ENCODE results near the gene MALAT1.

The MALAT1 gene

GRCh38 chr11:65479184-65480145, 19.4 kb upstream of the MALAT1 start:
- DNase-seq (ENCODE audit: low read depth): peak; percentile 87

GRCh38 chr11:65482306-65482850, 16.5 kb upstream of the MALAT1 start:
- no peak for DNase-seq (ENCODE audit: low read depth)

- DNase-seq (ENCODE audit: low read depth): no peak
Observed at GRCh38 chr11:65485920-65486219, 13.0 kb upstream of the MALAT1 start.

- no peak for DNase-seq (ENCODE audit: low read depth)
Observed at GRCh38 chr11:65486570-65487466, 12.0 kb upstream of the MALAT1 start.

GRCh38 chr11:65487467-65488272, 11.2 kb upstream of the MALAT1 start:
- DNase-seq (ENCODE audit: low read depth): peak; percentile 100

- peak; percentile 69 for DNase-seq (ENCODE audit: low read depth)
Observed at GRCh38 chr11:65488273-65489034, 10.4 kb upstream of the MALAT1 start.

- DNase-seq (ENCODE audit: low read depth): peak; percentile 91
Observed at GRCh38 chr11:65489035-65489705, 9.7 kb upstream of the MALAT1 start.

GRCh38 chr11:65489706-65490320, 9.0 kb upstream of the MALAT1 start:
- DNase-seq (ENCODE audit: low read depth): peak; percentile 54

- DNase-seq (ENCODE audit: low read depth): no peak
Observed at GRCh38 chr11:65491163-65491465, 7.7 kb upstream of the MALAT1 start.

GRCh38 chr11:65491614-65492386, 7.0 kb upstream of the MALAT1 start:
- DNase-seq (ENCODE audit: low read depth): peak; percentile 99

- no peak for DNase-seq (ENCODE audit: low read depth)
Observed at GRCh38 chr11:65492387-65492636, 6.5 kb upstream of the MALAT1 start.

- peak; percentile 91 for DNase-seq (ENCODE audit: low read depth)
Observed at GRCh38 chr11:65492637-65493366, 6.0 kb upstream of the MALAT1 start.

- DNase-seq (ENCODE audit: low read depth): peak; percentile 99
Observed at GRCh38 chr11:65493367-65494176, 5.3 kb upstream of the MALAT1 start.

- DNase-seq (ENCODE audit: low read depth): peak; percentile 79
Observed at GRCh38 chr11:65496304-65497140, 2.3 kb upstream of the MALAT1 start.

GRCh38 chr11:65497141-65498041, 1.5 kb upstream of the MALAT1 start:
- DNase-seq (ENCODE audit: low read depth): peak; percentile 96
